Esophagus squamous epithelium (tissue), 4 donors: ENCODE results near the gene PRRT3.

Experiments used
- CTCF ChIP-seq, 6 experiments: fragments of 450-650 bp in 4 of 6; fragments of 200-600 bp in 2 of 6; sonication (generic) in 2 of 6; IDR thresholded peaks; one replicate each; pipeline ENCODE4 v1.5.1; 2016 to 2019; ENCODE audit warnings: antibody characterized with exemption in 6 of 6, mild to moderate bottlenecking in 4 of 6, moderate library complexity in 4 of 6
- POLR2A ChIP-seq, 4 donors: fragments of 450-650 bp; IDR thresholded peaks; one replicate each; pipeline ENCODE4 v1.6.1; 2017; ENCODE audit warnings: antibody characterized with exemption in 4 of 4, mild to moderate bottlenecking in 4 of 4, moderate library complexity in 3 of 4

- TF ChIP-seq CTCF (IDR thresholded peaks at IDR 0.05) (no peak), POLR2A (IDR thresholded peaks at IDR 0.05) (no peak)
Observed at GRCh38 chr3:9906480-9906879, 45.7 kb downstream of the PRRT3 start.
